CD4-positive, alpha-beta memory T cell (primary cell): ENCODE measurements around the gene FBLN2. TPM values are rescaled to one million over a fixed set of nuclear protein-coding genes. Genes with fewer than 3 reads are reported as not detected.

ENCODE experiments used
- CTCF ChIA-PET: fragments of 350-600 bp; sonication (Branson Sonifier 250); formaldehyde crosslinking; loops from one replicate; lab custom pipeline; 2021; ENCODE audit warnings: inconsistent platforms; ENCODE audit not compliant: partially characterized antibody; lab: Charles Lee
- POLR2A ChIA-PET: fragments of 350-600 bp; sonication (Branson Sonifier 250); formaldehyde crosslinking; loops from one replicate; lab custom pipeline; 2021; ENCODE audit not compliant: partially characterized antibody; lab: Charles Lee
- DNase-seq, 5 donors: peaks; one replicate each; pipeline versions ENCODE4 v3.0.0 to v3.0.0-alpha.2; 2020 to 2022; ENCODE audit warnings: mixed read lengths in 1 of 5
- H3K27ac ChIP-seq: one replicate; pipeline ENCODE4 v1.7.0; 2013; ENCODE audit warnings: low read depth, low read length
- H3K27me3 ChIP-seq: 2 replicates; pipeline ENCODE4 v1.7.0; 2013; ENCODE audit warnings: mild to moderate bottlenecking, low read length, moderate library complexity; ENCODE audit not compliant: insufficient read depth
- H3K36me3 ChIP-seq: 2 replicates; pipeline ENCODE4 v1.7.0; 2013; ENCODE audit warnings: mild to moderate bottlenecking, low read length, moderate library complexity; ENCODE audit not compliant: insufficient read depth
- H3K4me1 ChIP-seq: 2 replicates; pipeline ENCODE4 v1.7.0; 2013; ENCODE audit warnings: mild to moderate bottlenecking, low read length, moderate library complexity; ENCODE audit not compliant: insufficient read depth
- H3K4me3 ChIP-seq, 2 donors: one replicate each; pipeline ENCODE4 v1.7.0; 2013; ENCODE audit warnings: low read length in 2 of 2, mild to moderate bottlenecking in 1 of 2
- H3K9me3 ChIP-seq, 2 donors: one replicate each; pipeline ENCODE4 v1.7.0; 2013; ENCODE audit warnings: low read length in 2 of 2, control low read depth in 1 of 2; ENCODE audit not compliant: control insufficient read depth in 1 of 2
- H3K27ac Mint-ChIP-seq, 7 donors: one replicate each; pipeline ENCODE4 v1.8.0; 2020 to 2021; ENCODE audit warnings: mixed read lengths in 7 of 7, mild to moderate bottlenecking in 6 of 7, inconsistent platforms in 3 of 7, moderate library complexity in 3 of 7
- H3K27me3 Mint-ChIP-seq, 2 donors: one replicate each; pipeline ENCODE4 v1.8.0; 2020 to 2021; ENCODE audit warnings: mixed read lengths in 2 of 2
- H3K36me3 Mint-ChIP-seq, 2 donors: one replicate each; pipeline ENCODE4 v1.8.0; 2020 to 2021; ENCODE audit warnings: mixed read lengths in 2 of 2, inconsistent platforms in 1 of 2, mild to moderate bottlenecking in 1 of 2
- H3K4me1 Mint-ChIP-seq, 4 donors: one replicate each; pipeline ENCODE4 v1.8.0; 2020 to 2021; ENCODE audit warnings: mixed read lengths in 4 of 4, mild to moderate bottlenecking in 1 of 4
- H3K4me3 Mint-ChIP-seq, 8 donors: one replicate each; pipeline ENCODE4 v1.8.0; 2020 to 2021; ENCODE audit warnings: mixed read lengths in 8 of 8, mild to moderate bottlenecking in 7 of 8, moderate library complexity in 6 of 8, inconsistent platforms in 3 of 8
- H3K9me3 Mint-ChIP-seq, 8 donors: one replicate each; pipeline ENCODE4 v1.8.0; 2020 to 2021; ENCODE audit warnings: mixed read lengths in 8 of 8, mild to moderate bottlenecking in 5 of 8, inconsistent platforms in 3 of 8, moderate library complexity in 1 of 8
- intact Hi-C: fragments of 100-400 bp; cut with micrococcal nuclease; formaldehyde crosslinking; loops from one replicate; pipeline ENCODE4 v1.15.1; 2023
- polyA plus RNA-seq, 2 donors: library from polyadenylated mRNA; unstranded; fragments of 300-500 nt; fragmentation: Illumina TruSeq; gene quantifications; one replicate each; pipeline ENCODE4 v1.2.3, GENCODE V29; 2021
- total RNA-seq, 2 experiments: library from RNA; stranded (reverse); gene quantifications; one replicate each; pipeline ENCODE4 v1.2.3, GENCODE V29; 2021

The FBLN2 gene
- total and polyA plus RNA-seq, 4 experiments from 2014 or later: not detected

GRCh38 chr3:13612829-13613228 is 63.9 kb downstream of the FBLN2 start:
- CTCF ChIA-PET: interaction anchor here (1.1 kb wide), 1 partner anchor 35 kb away, joined by 4 read pairs; no protein-coding TSS in a partner anchor
- H3K27ac ChIP-seq: no peak overlapping the region
- Mint-ChIP-seq H3K9me3 (peaks cover 0 to 4% (median 0%) of the 10 kb centered on the region in 8 donors), H3K27me3 (peaks cover 4 to 16% of the 10 kb centered on the region in 2 donors), H3K4me3 (no peak overlapping the region), H3K27ac (no peak overlapping the region), H3K36me3 (no peaks in the 10 kb centered on the region), H3K4me1 (no peaks in the 10 kb centered on the region)
- no peak overlapping the region for H3K4me3 ChIP-seq
- no peaks in the 10 kb centered on the region for H3K4me1 ChIP-seq
- DNase-seq: no peak
- no peaks in the 10 kb centered on the region for H3K9me3 ChIP-seq
- no peaks in the 10 kb centered on the region for H3K36me3 ChIP-seq
- POLR2A ChIA-PET: no interaction called here
- intact Hi-C loops: no loop called here
- no peaks in the 10 kb centered on the region for H3K27me3 ChIP-seq

- Histone ChIP-seq H3K27me3 (no peaks in the 10 kb centered on the region), H3K27ac (no peak overlapping the region), H3K4me3 (no peak overlapping the region), H3K36me3 (no peaks in the 10 kb centered on the region), H3K4me1 (no peaks in the 10 kb centered on the region), H3K9me3 (no peaks in the 10 kb centered on the region)
- H3K9me3 Mint-ChIP-seq: peaks cover 0 to 4% (median 0%) of the 10 kb centered on the region in 8 donors
- no peak overlapping the region for H3K4me3 Mint-ChIP-seq
- H3K27me3 Mint-ChIP-seq: peaks cover 4 to 16% of the 10 kb centered on the region in 2 donors
- H3K36me3 Mint-ChIP-seq: no peaks in the 10 kb centered on the region
- CTCF ChIA-PET: interaction anchor here (1.1 kb wide), 1 partner anchor 34 kb away, joined by 4 read pairs; no protein-coding TSS in a partner anchor
- intact Hi-C loops: no loop called here
- no peak overlapping the region for H3K27ac Mint-ChIP-seq
- POLR2A ChIA-PET: no interaction called here
- no peak for DNase-seq
- H3K4me1 Mint-ChIP-seq: no peaks in the 10 kb centered on the region
These were observed 64.6 kb downstream of the FBLN2 start for GRCh38 chr3:13613343-13614190.

- no peaks in the 10 kb centered on the region for H3K9me3 ChIP-seq
- ChIA-PET POLR2A (no interaction called here), CTCF (no interaction called here)
- Mint-ChIP-seq H3K4me1 (no peaks in the 10 kb centered on the region), H3K27ac (no peak overlapping the region), H3K4me3 (no peak overlapping the region), H3K36me3 (no peaks in the 10 kb centered on the region), H3K9me3 (peaks cover 0 to 4% (median 0%) of the 10 kb centered on the region in 8 donors), H3K27me3 (peaks cover 4 to 15% of the 10 kb centered on the region in 2 donors)
- no peaks in the 10 kb centered on the region for H3K36me3 ChIP-seq
- H3K4me3 ChIP-seq: no peak overlapping the region
- no peak overlapping the region for H3K27ac ChIP-seq
- no peak for DNase-seq
- intact Hi-C loops: no loop called here
- H3K27me3 ChIP-seq: no peaks in the 10 kb centered on the region
- no peaks in the 10 kb centered on the region for H3K4me1 ChIP-seq
These were observed 65.7 kb downstream of the FBLN2 start for GRCh38 chr3:13614607-13615006.

- intact Hi-C loops: no loop called here
- H3K4me3 Mint-ChIP-seq: no peak overlapping the region
- no peak overlapping the region for H3K27ac ChIP-seq
- peaks cover 0 to 4% (median 0%) of the 10 kb centered on the region in 8 donors for H3K9me3 Mint-ChIP-seq
- H3K36me3 Mint-ChIP-seq: no peaks in the 10 kb centered on the region
- no peaks in the 10 kb centered on the region for H3K36me3 ChIP-seq
- no peak for DNase-seq
- ChIA-PET POLR2A (no interaction called here), CTCF (no interaction called here)
- peaks cover 3 to 11% of the 10 kb centered on the region in 2 donors for H3K27me3 Mint-ChIP-seq
- no peaks in the 10 kb centered on the region for H3K4me1 Mint-ChIP-seq
- H3K27ac Mint-ChIP-seq: no peak overlapping the region
- H3K9me3 ChIP-seq: no peaks in the 10 kb centered on the region
- no peaks in the 10 kb centered on the region for H3K4me1 ChIP-seq
- H3K27me3 ChIP-seq: no peaks in the 10 kb centered on the region
- H3K4me3 ChIP-seq: no peak overlapping the region
These were observed 66.1 kb downstream of the FBLN2 start for GRCh38 chr3:13615019-13615528.

GRCh38 chr3:13616359-13616758 is 67.4 kb downstream of the FBLN2 start:
- no peak overlapping the region for H3K27ac Mint-ChIP-seq
- Histone ChIP-seq H3K36me3 (no peaks in the 10 kb centered on the region), H3K27ac (no peak overlapping the region), H3K4me3 (no peak overlapping the region), H3K9me3 (no peaks in the 10 kb centered on the region), H3K4me1 (no peaks in the 10 kb centered on the region), H3K27me3 (no peaks in the 10 kb centered on the region)
- intact Hi-C loops: no loop called here
- H3K9me3 Mint-ChIP-seq: peaks cover 0 to 4% (median 0%) of the 10 kb centered on the region in 8 donors
- peaks cover under 1 to 4% of the 10 kb centered on the region in 2 donors for H3K27me3 Mint-ChIP-seq
- H3K4me1 Mint-ChIP-seq: no peaks in the 10 kb centered on the region
- no peak overlapping the region for H3K4me3 Mint-ChIP-seq
- no peak for DNase-seq
- ChIA-PET POLR2A (no interaction called here), CTCF (no interaction called here)
- no peaks in the 10 kb centered on the region for H3K36me3 Mint-ChIP-seq

- Mint-ChIP-seq H3K27me3 (peaks cover 0 to 2% of the 10 kb centered on the region in 2 donors), H3K4me1 (no peaks in the 10 kb centered on the region), H3K4me3 (no peak overlapping the region), H3K9me3 (peaks cover 0 to 4% (median 0%) of the 10 kb centered on the region in 8 donors), H3K27ac (no peak overlapping the region), H3K36me3 (no peaks in the 10 kb centered on the region)
- Histone ChIP-seq H3K4me1 (no peaks in the 10 kb centered on the region), H3K36me3 (no peaks in the 10 kb centered on the region), H3K27me3 (no peaks in the 10 kb centered on the region), H3K9me3 (no peaks in the 10 kb centered on the region), H3K4me3 (no peak overlapping the region), H3K27ac (no peak overlapping the region)
- intact Hi-C loops: no loop called here
- no peak for DNase-seq
- POLR2A ChIA-PET: no interaction called here
- CTCF ChIA-PET: no interaction called here
These were observed 68.3 kb downstream of the FBLN2 start for GRCh38 chr3:13617097-13617738.

- CTCF ChIA-PET: interaction anchor here (0.8 kb wide), 1 partner anchor 10 kb away, joined by 3 read pairs; no protein-coding TSS in a partner anchor
- Histone ChIP-seq H3K9me3 (no peaks in the 10 kb centered on the region), H3K4me3 (no peak overlapping the region), H3K27ac (no peak overlapping the region), H3K36me3 (no peaks in the 10 kb centered on the region), H3K27me3 (no peaks in the 10 kb centered on the region), H3K4me1 (no peaks in the 10 kb centered on the region)
- H3K4me1 Mint-ChIP-seq: no peaks in the 10 kb centered on the region
- peaks cover 0 to 2% of the 10 kb centered on the region in 2 donors for H3K27me3 Mint-ChIP-seq
- no peak overlapping the region for H3K27ac Mint-ChIP-seq
- H3K9me3 Mint-ChIP-seq: peaks cover 0 to 3% (median 0%) of the 10 kb centered on the region in 8 donors
- no peaks in the 10 kb centered on the region for H3K36me3 Mint-ChIP-seq
- POLR2A ChIA-PET: no interaction called here
- no peak overlapping the region for H3K4me3 Mint-ChIP-seq
- DNase-seq: no peak
- intact Hi-C loops: no loop called here
These were observed 69.1 kb downstream of the FBLN2 start for GRCh38 chr3:13617981-13618380.
